NCI-H774 (cell line): ENCODE data around the gene PRR22.

Experiments
- DNase-seq: peaks from one replicate; lab custom pipeline; 2025; lab: John Stamatoyannopoulos, UW

PRR22 gene

DNA sequence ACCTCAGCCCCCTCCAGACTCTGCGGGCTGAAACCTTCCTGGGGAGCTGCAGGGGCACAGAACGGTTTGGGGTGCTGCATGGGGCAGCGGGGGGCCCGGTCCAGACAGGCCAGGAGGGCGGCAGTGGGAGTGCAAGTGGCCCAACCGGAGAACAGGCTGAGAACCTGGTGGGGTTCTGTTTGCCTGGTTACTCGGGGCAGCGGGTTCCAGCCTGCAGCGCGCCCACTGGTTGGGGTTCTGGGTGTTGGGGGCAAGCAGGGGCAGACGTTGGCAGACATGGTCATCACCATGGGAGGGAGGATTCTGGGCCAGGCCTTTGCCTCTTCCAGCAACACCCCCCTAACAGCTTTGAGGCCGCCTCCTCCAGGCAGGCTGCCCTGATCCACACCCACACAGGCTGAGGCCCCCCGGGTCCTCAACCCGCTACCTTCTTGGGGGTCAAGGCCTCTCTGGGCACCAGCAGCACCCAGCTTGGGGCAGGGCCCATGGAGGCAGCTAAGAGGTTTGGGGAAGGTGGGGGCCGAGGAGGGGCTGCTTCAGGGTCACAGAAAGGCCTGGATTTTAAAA, at the start of gene PRR22:
Gene PRR22, minus strand, starts transcription at position 166 of the 567 bp plus-strand sequence. Its CDS starts 86 bp downstream, at position 80.
- DNase-seq = no peak

GRCh38 chr19:5832527-5833216, 48.1 kb upstream of the PRR22 start:
- DNase-seq = no peak

DNA sequence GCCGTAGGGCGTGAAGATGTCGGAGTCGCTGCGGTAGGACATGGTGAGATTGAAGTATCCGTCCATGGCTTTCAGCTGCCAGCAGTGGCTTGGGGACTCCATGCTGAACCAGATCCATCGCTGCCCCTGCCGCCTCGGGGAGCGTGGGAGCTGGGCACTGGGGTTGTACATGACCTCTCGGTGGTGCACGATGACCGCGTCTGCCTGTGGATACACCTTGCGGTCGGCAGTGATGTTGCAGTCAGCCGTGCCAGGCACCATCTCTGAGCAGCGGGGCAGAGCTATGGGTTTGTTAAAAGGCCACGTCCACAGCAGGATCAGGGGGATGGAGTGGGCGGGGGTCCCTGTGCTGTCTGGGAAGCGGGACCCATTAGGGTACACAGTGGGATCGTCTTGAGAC, 47.5 kb upstream of the PRR22 start:
- no peak for DNase-seq

DNA sequence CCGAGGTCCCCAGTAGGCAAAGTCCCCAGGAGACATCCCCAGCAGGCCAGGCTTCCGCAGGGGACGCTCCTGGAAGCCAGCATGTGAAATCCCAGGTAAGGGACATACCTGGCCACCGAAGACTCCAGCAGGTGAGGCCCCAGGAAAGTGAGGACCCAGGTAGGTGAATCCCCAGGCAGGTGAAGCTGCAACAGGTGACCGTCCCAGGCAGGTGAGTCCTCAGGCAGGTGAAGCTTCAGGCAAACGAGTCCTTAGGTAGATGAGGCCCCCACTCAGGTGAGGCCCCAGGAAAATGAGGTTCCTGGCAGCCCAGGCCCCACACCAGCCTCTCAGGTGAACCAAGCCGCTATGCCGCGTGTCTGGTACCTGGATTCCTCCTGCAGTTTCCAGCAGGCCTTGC, 46.6 kb upstream of the PRR22 start:
- no peak for DNase-seq

GRCh38 chr19:5829567-5830310, 45.2 kb upstream of the PRR22 start:
- no peak for DNase-seq

GRCh38 chr19:5828661-5829566, 44.4 kb upstream of the PRR22 start:
- DNase-seq = no peak

DNA sequence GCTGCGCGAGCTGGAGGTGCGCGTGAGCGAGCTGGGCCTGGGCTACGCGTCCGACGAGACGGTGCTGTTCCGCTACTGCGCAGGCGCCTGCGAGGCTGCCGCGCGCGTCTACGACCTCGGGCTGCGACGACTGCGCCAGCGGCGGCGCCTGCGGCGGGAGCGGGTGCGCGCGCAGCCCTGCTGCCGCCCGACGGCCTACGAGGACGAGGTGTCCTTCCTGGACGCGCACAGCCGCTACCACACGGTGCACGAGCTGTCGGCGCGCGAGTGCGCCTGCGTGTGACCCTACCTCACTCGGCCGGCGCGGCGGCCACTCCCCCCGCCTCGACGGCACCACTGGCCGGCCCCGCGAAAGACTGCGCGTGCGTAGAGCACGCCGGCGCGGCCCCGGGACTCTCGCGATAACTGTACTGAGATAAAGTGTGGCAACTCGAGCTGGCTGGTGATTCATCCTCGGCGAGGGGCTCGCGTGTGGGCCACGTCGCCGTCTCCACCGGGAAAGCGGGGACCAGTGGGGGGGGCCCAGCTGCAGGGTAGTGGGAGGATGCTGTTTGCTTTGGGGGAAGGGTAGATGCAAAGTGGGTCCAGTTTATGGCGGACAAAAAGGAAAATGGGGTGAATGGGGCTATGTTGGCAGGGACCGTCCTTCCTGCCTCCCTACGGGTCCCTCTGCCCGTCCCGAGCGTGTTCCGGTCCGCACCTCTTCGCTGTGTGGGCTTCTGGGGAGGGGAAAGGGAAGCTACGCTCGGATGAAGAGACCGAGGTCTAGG, 43.5 kb upstream of the PRR22 start:
- DNase-seq = peak; percentile 99

DNA sequence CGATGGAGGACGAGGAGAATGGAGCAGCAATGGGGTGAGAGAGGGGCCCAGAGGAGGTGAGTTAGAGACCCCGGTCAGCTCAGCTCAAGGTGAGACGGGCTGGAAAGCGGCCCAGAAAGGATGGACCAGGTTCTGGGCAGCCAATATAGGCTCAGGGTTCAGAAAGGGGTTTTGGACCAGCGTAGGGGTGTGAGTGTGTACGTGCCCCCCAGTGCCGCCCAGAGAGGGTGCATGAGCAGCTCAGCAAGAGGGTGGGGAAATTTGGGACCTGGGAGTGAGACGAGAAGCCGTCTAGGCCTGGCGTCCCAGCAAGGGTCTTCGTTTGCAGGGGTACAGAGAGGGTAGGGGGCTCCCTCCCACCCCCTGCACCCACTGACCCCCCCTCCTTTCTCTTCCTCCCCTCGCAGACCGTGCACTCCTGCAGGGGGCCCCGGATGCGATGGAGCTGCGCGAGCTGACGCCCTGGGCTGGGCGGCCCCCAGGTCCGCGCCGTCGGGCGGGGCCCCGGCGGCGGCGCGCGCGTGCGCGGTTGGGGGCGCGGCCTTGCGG, 42.9 kb upstream of the PRR22 start:
- no peak for DNase-seq

DNA sequence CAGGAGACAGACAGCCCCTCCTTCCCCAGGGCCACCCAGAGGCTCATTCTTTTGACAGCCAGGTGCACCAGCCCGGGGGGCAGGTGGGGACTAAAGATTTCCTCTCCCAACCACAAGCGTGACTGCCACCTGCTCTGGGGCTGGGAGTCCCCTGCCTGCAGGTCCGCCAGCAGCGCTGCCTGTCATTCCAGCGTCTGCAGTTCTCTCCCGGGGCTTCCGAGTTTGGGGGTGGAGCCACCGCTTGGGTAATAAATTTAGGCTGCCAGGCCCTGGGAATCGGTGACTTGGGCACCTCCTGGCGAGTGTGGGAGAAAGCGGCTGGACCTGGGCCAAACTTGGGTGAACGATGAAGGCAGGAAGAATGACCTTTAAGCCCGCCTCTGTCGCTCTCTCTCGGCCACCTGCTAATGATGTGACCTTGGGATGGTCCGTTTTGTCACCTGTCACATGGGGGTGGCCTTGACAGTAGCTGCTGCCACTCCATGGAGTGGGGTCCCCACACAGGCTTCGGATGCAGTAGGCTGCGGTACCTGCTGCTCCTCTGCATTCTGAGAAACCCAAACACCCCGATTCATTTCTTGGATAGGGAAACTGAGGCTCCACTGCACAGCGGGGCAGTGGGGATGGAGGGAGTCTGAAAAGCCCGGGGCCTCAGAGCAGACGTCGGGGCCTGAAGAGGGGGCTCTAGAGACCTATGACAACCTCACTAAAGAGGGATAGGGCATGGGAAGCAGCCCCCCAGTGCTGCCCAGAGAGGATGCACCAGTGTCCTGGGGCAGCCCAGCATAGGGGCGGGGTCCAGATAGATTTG, 42.2 kb upstream of the PRR22 start:
- peak; percentile 88 for DNase-seq

- no peak for DNase-seq
Observed at GRCh38 chr19:5825178-5825577, 40.6 kb upstream of the PRR22 start.

DNA sequence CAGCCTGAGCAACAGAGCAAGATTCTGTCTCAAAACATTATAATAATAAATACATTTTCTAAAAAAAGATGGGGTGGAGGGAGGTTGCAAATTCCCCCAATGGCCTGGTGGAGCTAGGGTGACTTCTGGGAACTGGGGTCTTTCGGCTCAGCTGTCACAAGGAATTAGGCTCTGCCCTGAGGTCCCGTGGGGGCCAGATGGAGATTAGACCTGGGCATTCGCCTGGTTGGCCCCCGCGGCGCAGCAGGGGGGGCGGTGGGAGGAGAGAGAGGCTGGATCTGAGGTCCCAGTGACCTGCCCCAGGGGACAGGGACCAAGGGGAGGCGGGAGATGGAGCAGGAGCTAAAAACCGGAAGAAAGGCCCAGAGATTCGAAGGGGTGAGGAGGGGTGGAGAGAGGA, 40.2 kb upstream of the PRR22 start:
- DNase-seq = no peak

DNA sequence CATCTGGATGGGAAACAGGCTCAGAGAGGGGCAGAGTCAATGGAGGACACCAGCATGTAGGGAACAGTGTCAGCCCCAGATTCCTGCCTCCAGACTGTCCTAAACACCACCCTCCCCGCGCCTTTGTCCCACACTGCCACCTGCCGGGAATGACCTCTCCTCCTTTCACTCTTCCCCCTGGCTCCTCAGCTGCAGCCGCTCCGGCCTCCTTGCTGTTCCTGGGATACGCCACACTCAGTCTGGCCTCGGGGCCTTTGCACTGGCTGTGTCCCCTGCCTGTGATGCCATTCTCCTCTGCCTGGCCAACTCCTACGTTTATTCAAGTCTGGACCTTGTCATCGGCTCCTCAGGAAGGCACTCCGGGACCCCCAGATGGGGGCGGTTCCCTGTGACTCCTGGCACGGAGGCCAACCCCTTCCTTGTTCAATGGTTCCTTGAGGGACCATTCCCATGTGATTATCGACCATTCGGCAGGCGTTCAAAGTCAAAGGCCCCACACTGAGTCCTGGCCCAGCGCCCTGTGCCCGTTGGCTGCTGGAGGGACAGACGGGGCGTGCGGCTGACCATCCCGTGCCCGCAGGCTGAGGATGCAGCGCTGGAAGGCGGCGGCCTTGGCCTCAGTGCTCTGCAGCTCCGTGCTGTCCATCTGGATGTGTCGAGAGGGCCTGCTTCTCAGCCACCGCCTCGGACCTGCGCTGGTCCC, 39.2 kb upstream of the PRR22 start:
- DNase-seq = no peak

- no peak for DNase-seq
Observed at GRCh38 chr19:5822181-5822844, 37.8 kb upstream of the PRR22 start.

DNA sequence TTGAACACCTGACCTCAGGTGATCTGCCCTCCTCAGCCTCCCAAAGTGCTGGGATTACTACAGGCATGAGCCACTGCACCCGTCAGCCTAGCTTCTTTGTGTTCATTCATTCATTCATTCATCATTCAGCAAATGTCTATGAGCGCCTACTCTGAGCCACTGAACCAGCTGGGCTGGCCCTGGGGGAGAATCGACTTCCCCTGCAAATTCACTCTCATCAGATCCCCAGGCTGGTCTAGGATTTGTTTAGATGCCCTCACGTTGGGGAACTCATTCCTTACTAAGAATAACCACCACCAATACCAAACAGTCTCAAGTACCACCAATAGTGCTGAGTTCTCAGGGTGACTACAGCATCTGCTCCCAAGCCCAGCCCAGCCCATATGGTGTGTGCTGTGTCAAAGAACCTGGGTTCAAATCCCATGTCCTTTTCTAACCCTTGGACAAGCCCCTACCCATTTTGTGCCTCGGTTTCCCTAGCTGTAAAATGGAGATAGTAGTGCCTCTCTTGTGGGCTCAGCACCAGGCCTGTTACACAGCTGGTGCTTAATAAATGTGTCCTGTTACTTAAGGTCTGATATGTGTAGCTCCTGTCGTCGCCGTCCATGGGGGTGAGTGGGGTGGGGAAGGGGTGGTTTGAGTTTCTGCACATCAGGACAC, 37.1 kb upstream of the PRR22 start:
- DNase-seq = no peak

DNA sequence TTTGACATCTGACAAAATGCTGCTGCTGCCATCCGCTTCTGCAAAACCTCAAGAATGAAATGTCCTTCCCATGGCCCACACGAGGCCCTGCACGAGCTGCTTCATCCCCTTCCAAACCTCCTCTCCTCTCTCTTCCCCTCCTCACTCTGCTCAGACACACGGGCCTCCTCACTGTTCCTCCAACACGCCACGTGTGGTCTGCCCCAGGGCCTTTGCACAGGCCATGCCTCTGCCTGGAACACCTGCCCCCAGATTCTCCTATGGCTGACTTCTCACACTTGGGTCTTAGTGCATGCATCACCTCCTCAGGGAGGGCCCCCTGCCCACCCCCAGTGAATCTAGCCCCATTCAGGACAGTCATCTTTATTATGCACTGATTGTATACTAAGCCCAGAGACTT, 36.2 kb upstream of the PRR22 start:
- DNase-seq = no peak

- no peak for DNase-seq
Observed at GRCh38 chr19:5818594-5818993, 34.0 kb upstream of the PRR22 start.

- no peak for DNase-seq
Observed at GRCh38 chr19:5817218-5817617, 32.7 kb upstream of the PRR22 start.

GRCh38 chr19:5814852-5815246, 30.3 kb upstream of the PRR22 start:
- DNase-seq = no peak
